H9 (cell line): ENCODE data around the gene PXDC1. TPM values are rescaled to one million over a fixed set of nuclear protein-coding genes. Genes with fewer than 3 reads are reported as not detected.

Experiments used
- DNase-seq: peaks from one replicate; pipeline ENCODE4 v3.0.0-alpha.2; 2017
- H2AFZ ChIP-seq: one replicate; pipeline ENCODE4 v1.6.1; 2013; ENCODE audit warnings: mild to moderate bottlenecking, low read length, control low read depth, moderate library complexity
- H2AK5ac ChIP-seq: 2 replicates; pipeline ENCODE4 v1.6.1; 2013; ENCODE audit warnings: low read length, control low read depth, mixed read lengths; ENCODE audit not compliant: insufficient read length
- H2BK120ac ChIP-seq: one replicate; pipeline ENCODE4 v1.6.1; 2013; ENCODE audit warnings: low read depth, mild to moderate bottlenecking, low read length, control low read depth, inconsistent platforms; ENCODE audit not compliant: poor library complexity, severe bottlenecking
- H2BK12ac ChIP-seq: 2 replicates; pipeline ENCODE4 v1.6.1; 2013; ENCODE audit warnings: low read length, control low read depth, mixed read lengths, low read depth; ENCODE audit not compliant: insufficient read length
- H2BK15ac ChIP-seq: 2 replicates; pipeline ENCODE4 v1.6.1; 2013; ENCODE audit warnings: low read depth, low read length, control low read depth
- H2BK20ac ChIP-seq: one replicate; pipeline ENCODE4 v1.6.1; 2013; ENCODE audit warnings: low read depth, mild to moderate bottlenecking, low read length, control low read depth, inconsistent platforms; ENCODE audit not compliant: poor library complexity, severe bottlenecking
- H2BK5ac ChIP-seq: 2 replicates; pipeline ENCODE4 v1.6.1; 2013; ENCODE audit warnings: low read length, control low read depth, mixed read lengths; ENCODE audit not compliant: insufficient read length
- H3K14ac ChIP-seq: 2 replicates; pipeline ENCODE4 v1.6.1; 2013; ENCODE audit warnings: low read length, control low read depth; ENCODE audit not compliant: insufficient read depth
- H3K18ac ChIP-seq: 2 replicates; pipeline ENCODE4 v1.6.1; 2013; ENCODE audit warnings: low read depth, mild to moderate bottlenecking, mixed read lengths, low read length, control low read depth; ENCODE audit not compliant: insufficient read length
- H3K23ac ChIP-seq: 2 replicates; pipeline ENCODE4 v1.6.1; 2013; ENCODE audit warnings: low read length, control low read depth, mixed read lengths, low read depth; ENCODE audit not compliant: insufficient read length
- H3K23me2 ChIP-seq: 2 replicates; pipeline ENCODE4 v1.6.1; 2013; ENCODE audit warnings: low read depth, mild to moderate bottlenecking, mixed read lengths, low read length, control low read depth; ENCODE audit not compliant: insufficient read length, poor library complexity, severe bottlenecking
- H3K27ac ChIP-seq: 2 replicates; pipeline ENCODE4 v1.5.1; 2013; ENCODE audit warnings: low read length, control low read depth, mixed read lengths, low read depth; ENCODE audit not compliant: insufficient read length
- H3K27me3 ChIP-seq: 2 replicates; pipeline ENCODE4 v1.6.1; 2013; ENCODE audit warnings: low read length, control low read depth, inconsistent platforms; ENCODE audit not compliant: insufficient read depth
- H3K4ac ChIP-seq: 2 replicates; pipeline ENCODE4 v1.6.1; 2013; ENCODE audit warnings: low read depth, mild to moderate bottlenecking, control low read depth, inconsistent platforms, low read length, moderate library complexity
- H3K4me1 ChIP-seq: 2 replicates; pipeline ENCODE4 v1.6.1; 2013; ENCODE audit warnings: low read length, control low read depth, inconsistent platforms; ENCODE audit not compliant: insufficient read depth
- H3K4me2 ChIP-seq: 2 replicates; pipeline ENCODE4 v1.6.1; 2013; ENCODE audit warnings: low read length, control low read depth, mixed read lengths; ENCODE audit not compliant: insufficient read length, insufficient read depth
- H3K56ac ChIP-seq: 2 replicates; pipeline ENCODE4 v1.6.1; 2013; ENCODE audit warnings: low read depth, mild to moderate bottlenecking, mixed read lengths, low read length, control low read depth; ENCODE audit not compliant: insufficient read length
- H3K79me1 ChIP-seq: 2 replicates; pipeline ENCODE4 v1.6.1; 2013; ENCODE audit warnings: low read depth, mild to moderate bottlenecking, moderate library complexity, low read length, control low read depth, inconsistent platforms; ENCODE audit not compliant: insufficient read depth, poor library complexity, severe bottlenecking
- H3K79me2 ChIP-seq: 2 replicates; pipeline ENCODE4 v1.6.1; 2013; ENCODE audit warnings: low read length, control low read depth, inconsistent platforms; ENCODE audit not compliant: insufficient read depth
- H3K9ac ChIP-seq: 2 replicates; pipeline ENCODE4 v1.6.1; 2013; ENCODE audit warnings: low read length, control low read depth, mixed read lengths; ENCODE audit not compliant: insufficient read length; ENCODE audit errors: extremely low read depth
- H3K9me3 ChIP-seq: one replicate; pipeline ENCODE4 v1.6.1; 2013; ENCODE audit warnings: low read depth, low read length, inconsistent platforms; ENCODE audit not compliant: control insufficient read depth
- H3T11ph ChIP-seq: one replicate; pipeline ENCODE4 v1.6.1; 2013; ENCODE audit warnings: mild to moderate bottlenecking, low read length, control low read depth, inconsistent platforms
- H4K20me1 ChIP-seq: one replicate; pipeline ENCODE4 v1.6.1; 2013; ENCODE audit not compliant: control insufficient read depth, insufficient read length, insufficient read depth
- H4K5ac ChIP-seq: 2 replicates; pipeline ENCODE4 v1.6.1; 2013; ENCODE audit warnings: low read depth, mild to moderate bottlenecking, mixed read lengths, low read length, control low read depth; ENCODE audit not compliant: insufficient read length
- H4K8ac ChIP-seq: replicated peaks from 2 replicates; pipeline ENCODE4 v1.6.1; 2013; ENCODE audit warnings: low read length, control low read depth, mixed read lengths, low read depth; ENCODE audit not compliant: insufficient read length
- H4K91ac ChIP-seq: 2 replicates; pipeline ENCODE4 v1.6.1; 2013; ENCODE audit warnings: low read depth, mild to moderate bottlenecking, moderate library complexity, mixed read lengths, low read length, control low read depth; ENCODE audit not compliant: insufficient read length
- H3K27ac Mint-ChIP-seq, 3 experiments: 2 replicates in 2 of 3; 3 replicates in 1 of 3; pipeline ENCODE4 v1.8.0; 2020 to 2021; ENCODE audit warnings: mixed read lengths in 3 of 3, mild to moderate bottlenecking in 1 of 3, moderate library complexity in 1 of 3
- H3K27me3 Mint-ChIP-seq: 2 replicates; pipeline ENCODE4 v1.8.0; 2021; ENCODE audit warnings: low read depth, mild to moderate bottlenecking, moderate library complexity, mixed read lengths
- H3K36me3 Mint-ChIP-seq, 3 experiments: 2 replicates in 2 of 3; 3 replicates in 1 of 3; pipeline ENCODE4 v1.8.0; 2020 to 2021; ENCODE audit warnings: low read depth in 3 of 3, mixed read lengths in 3 of 3; ENCODE audit not compliant: insufficient read depth in 1 of 3
- H3K4me1 Mint-ChIP-seq, 2 experiments: 2 replicates each; pipeline ENCODE4 v1.8.0; 2020; ENCODE audit warnings: mixed read lengths in 2 of 2
- H3K4me3 Mint-ChIP-seq, 2 experiments: 2 replicates in 1 of 2; 3 replicates in 1 of 2; pipeline ENCODE4 v1.8.0; 2020 to 2021; ENCODE audit warnings: mild to moderate bottlenecking in 2 of 2, mixed read lengths in 2 of 2, moderate library complexity in 1 of 2
- H3K9me3 Mint-ChIP-seq, 2 experiments: 2 replicates in 1 of 2; 3 replicates in 1 of 2; pipeline ENCODE4 v1.8.0; 2020; ENCODE audit warnings: mild to moderate bottlenecking in 2 of 2, mixed read lengths in 2 of 2, moderate library complexity in 1 of 2
- WGBS: extraction: QIAGEN DNeasy Blood & Tissue Kit; methylation state at CpG from one replicate; pipeline ENCODE4 v1.1.7; 2013; ENCODE audit warnings: missing lambda C conversion rate, low lambda C conversion rate, mixed read lengths; ENCODE audit not compliant: insufficient read length; ENCODE audit errors: extremely low coverage; 5-methylcytosine and 5-hydroxymethylcytosine counted together
- total RNA-seq: library from RNA; stranded (reverse); gene quantifications from 2 replicates; pipeline ENCODE4 v1.2.1, GENCODE V29; 2021
- TF ChIP-seq, protein P1 (sequence below): fragments of 200-600 bp; sonication (generic); conservative IDR thresholded peaks from 3 replicates; pipeline ENCODE4 v1.8.0; 2021; ENCODE audit warnings: antibody characterized with exemption, mild to moderate bottlenecking

Gene PXDC1
- total RNA-seq, 1 experiment from 2014 or later = 3.1 TPM

DNA sequence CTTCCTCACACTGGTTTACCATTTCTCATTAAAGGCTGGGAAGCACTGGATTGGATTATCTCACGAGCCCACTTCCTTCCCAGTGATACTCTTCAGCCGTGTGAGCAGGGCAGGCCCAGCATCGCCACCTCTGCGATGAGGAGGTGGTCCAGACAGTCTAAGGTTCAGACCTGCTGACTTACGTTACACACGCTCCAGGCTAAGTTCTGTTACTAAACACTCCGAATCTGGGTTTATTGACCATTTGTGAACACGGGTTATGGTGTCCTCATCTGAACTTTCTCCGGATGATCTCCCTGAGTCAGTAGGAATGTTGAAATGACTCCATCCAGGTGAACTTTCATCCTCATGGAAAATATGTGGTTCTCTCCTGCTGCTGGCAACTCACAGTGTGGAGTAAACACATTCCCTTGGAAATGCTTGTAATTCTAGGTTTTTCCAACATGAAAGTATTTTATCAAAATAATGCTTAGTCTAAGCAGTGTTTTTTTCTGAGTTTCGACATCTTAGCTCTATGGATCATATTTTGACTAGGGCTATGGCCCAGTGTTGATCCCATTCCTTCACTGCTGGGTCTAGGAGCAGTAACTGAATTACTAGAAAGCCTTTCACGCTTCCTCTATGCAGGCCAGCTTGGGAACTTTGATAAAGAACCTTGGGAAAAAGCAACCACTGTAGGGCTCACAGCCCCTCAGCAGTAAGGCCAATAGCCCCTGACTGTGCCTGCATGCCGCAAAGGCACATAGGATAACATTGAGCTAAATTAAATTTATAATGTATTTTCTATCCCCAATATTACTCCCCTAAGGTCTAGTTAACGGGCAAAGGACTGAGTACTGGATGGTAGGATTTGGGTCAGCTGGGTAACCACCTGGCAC lies 37.7 kb upstream of the PXDC1 start:
- H3K4ac ChIP-seq = no peak overlapping the region
- H3K4me3 Mint-ChIP-seq = no peak overlapping the region
- no peak overlapping the region for H3K4me2 ChIP-seq
- peaks cover 2% of the 10 kb centered on the region; the same call in 1 of the 2 replicates for H3K4me1 ChIP-seq
- H3K56ac ChIP-seq = no peak overlapping the region
- no peak overlapping the region for H3K27ac ChIP-seq
- H2BK120ac ChIP-seq = no peak overlapping the region
- no peak for DNase-seq
- no peak overlapping the region for H2BK5ac ChIP-seq
- no peak overlapping the region for H2BK12ac ChIP-seq
- no peak overlapping the region for H2BK15ac ChIP-seq
- no peak overlapping the region for H2AFZ ChIP-seq
- H3K4me1 Mint-ChIP-seq = peaks cover 10% of the 10 kb centered on the region in 2 experiments
- no peak overlapping the region for H3K18ac ChIP-seq
- no peaks in the 10 kb centered on the region for H3K9me3 Mint-ChIP-seq
- no peaks in the 10 kb centered on the region for H4K20me1 ChIP-seq
- no peak overlapping the region for H4K8ac ChIP-seq
- WGBS = no CpG with 5 or more reads among the region's 13 CpGs
- no peak overlapping the region for H4K5ac ChIP-seq
- no peak overlapping the region for H4K91ac ChIP-seq
- H3K79me1 ChIP-seq = no peaks in the 10 kb centered on the region
- H3K23ac ChIP-seq = no peak overlapping the region
- H2BK20ac ChIP-seq = no peak overlapping the region
- H3K36me3 Mint-ChIP-seq = no peaks in the 10 kb centered on the region
- H3T11ph ChIP-seq = no peak overlapping the region
- H3K23me2 ChIP-seq = no peaks in the 10 kb centered on the region
- H3K27me3 Mint-ChIP-seq = peaks cover 2% of the 10 kb centered on the region
- TF ChIP-seq, protein P1, sequence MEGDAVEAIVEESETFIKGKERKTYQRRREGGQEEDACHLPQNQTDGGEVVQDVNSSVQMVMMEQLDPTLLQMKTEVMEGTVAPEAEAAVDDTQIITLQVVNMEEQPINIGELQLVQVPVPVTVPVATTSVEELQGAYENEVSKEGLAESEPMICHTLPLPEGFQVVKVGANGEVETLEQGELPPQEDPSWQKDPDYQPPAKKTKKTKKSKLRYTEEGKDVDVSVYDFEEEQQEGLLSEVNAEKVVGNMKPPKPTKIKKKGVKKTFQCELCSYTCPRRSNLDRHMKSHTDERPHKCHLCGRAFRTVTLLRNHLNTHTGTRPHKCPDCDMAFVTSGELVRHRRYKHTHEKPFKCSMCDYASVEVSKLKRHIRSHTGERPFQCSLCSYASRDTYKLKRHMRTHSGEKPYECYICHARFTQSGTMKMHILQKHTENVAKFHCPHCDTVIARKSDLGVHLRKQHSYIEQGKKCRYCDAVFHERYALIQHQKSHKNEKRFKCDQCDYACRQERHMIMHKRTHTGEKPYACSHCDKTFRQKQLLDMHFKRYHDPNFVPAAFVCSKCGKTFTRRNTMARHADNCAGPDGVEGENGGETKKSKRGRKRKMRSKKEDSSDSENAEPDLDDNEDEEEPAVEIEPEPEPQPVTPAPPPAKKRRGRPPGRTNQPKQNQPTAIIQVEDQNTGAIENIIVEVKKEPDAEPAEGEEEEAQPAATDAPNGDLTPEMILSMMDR = no peak
- no peak overlapping the region for H3K27ac Mint-ChIP-seq
- no peaks in the 10 kb centered on the region for H3K27me3 ChIP-seq
- no peak overlapping the region for H3K14ac ChIP-seq
- no peaks in the 10 kb centered on the region for H3K79me2 ChIP-seq
- no peak overlapping the region for H2AK5ac ChIP-seq
- H3K9ac ChIP-seq = no peak overlapping the region
- H3K9me3 ChIP-seq = no peaks in the 10 kb centered on the region
